Measurements from ENCODE around the gene TBCE. TPM values are rescaled to one million over a fixed set of nuclear protein-coding genes. Genes with fewer than 3 reads are reported as not detected.
"Not testable (repeated sequence)": the region's sequence is repeated elsewhere in the genome, so short reads cannot be mapped to it uniquely, and the experiment has no call there.

TBCE gene
- total RNA-seq, 4 donors from 2014 or later: 12.0 to 35.8 (median 17.0) TPM

GRCh38 chr1:235375919-235376605 is 8.8 kb downstream of the TBCE start:
- TF ChIP-seq POLR2A (IDR thresholded peaks at IDR 0.05) (no peak), CTCF (IDR thresholded peaks at IDR 0.05) (no peak)
- H3K4me3 ChIP-seq (ENCODE audit: low read depth, poor library complexity, severe bottlenecking): no peak overlapping the region
- intact Hi-C loops (cut with DNase I; ENCODE audit: low total_unique reads): no loop called here
- WGBS, 2 donors: 93 to 98% methylated on average over 6 of the region's 6 CpGs
- DNase-seq (ENCODE audit: low spot score in 2 of 2): no peak

GRCh38 chr1:235378134-235378735 is 11.0 kb downstream of the TBCE start:
- WGBS, 2 donors: 84 to 86% methylated on average over 11 of the region's 11 CpGs
- DNase-seq (ENCODE audit: low spot score in 2 of 2); H3K4me3 ChIP-seq (ENCODE audit: low read depth, poor library complexity, severe bottlenecking); intact Hi-C loops (cut with DNase I; ENCODE audit: low total_unique reads): not testable (repeated sequence)

- WGBS, 2 donors: no CpG with 5 or more reads among the region's 3 CpGs
- intact Hi-C loops (cut with DNase I; ENCODE audit: low total_unique reads); H3K4me3 ChIP-seq (ENCODE audit: low read depth, poor library complexity, severe bottlenecking); DNase-seq (ENCODE audit: low spot score in 2 of 2): not testable (repeated sequence)
Observed at GRCh38 chr1:235381955-235382739, 14.9 kb downstream of the TBCE start.

GRCh38 chr1:235385633-235386032 is 18.4 kb downstream of the TBCE start:
- 90 to 94% methylated on average over 1 of the region's 1 CpG for WGBS, 2 donors
- intact Hi-C loops (cut with DNase I; ENCODE audit: low total_unique reads); DNase-seq (ENCODE audit: low spot score in 2 of 2); H3K4me3 ChIP-seq (ENCODE audit: low read depth, poor library complexity, severe bottlenecking): not testable (repeated sequence)

- TF ChIP-seq POLR2A (IDR thresholded peaks at IDR 0.05) (no peak), CTCF (IDR thresholded peaks at IDR 0.05) (no peak)
- intact Hi-C loops (cut with DNase I; ENCODE audit: low total_unique reads): no loop called here
- WGBS, 2 donors: 91 to 96% methylated on average over 4 of the region's 4 CpGs
- H3K4me3 ChIP-seq (ENCODE audit: low read depth, poor library complexity, severe bottlenecking): no peak overlapping the region
- no peak for DNase-seq (ENCODE audit: low spot score in 2 of 2)
Observed at GRCh38 chr1:235391874-235392273, 24.6 kb downstream of the TBCE start.

GRCh38 chr1:235397733-235398132 is 30.5 kb downstream of the TBCE start:
- no peak for DNase-seq (ENCODE audit: low spot score in 2 of 2)
- TF ChIP-seq POLR2A (IDR thresholded peaks at IDR 0.05): no peak
- no peak for TF ChIP-seq CTCF (IDR thresholded peaks at IDR 0.05)
- intact Hi-C loops (cut with DNase I; ENCODE audit: low total_unique reads): no loop called here

GRCh38 chr1:235399661-235400060 is 32.4 kb downstream of the TBCE start:
- H3K4me3 ChIP-seq (ENCODE audit: low read depth, poor library complexity, severe bottlenecking): no peak overlapping the region
- TF ChIP-seq POLR2A (IDR thresholded peaks at IDR 0.05) (no peak), CTCF (IDR thresholded peaks at IDR 0.05) (no peak)
- intact Hi-C loops (cut with DNase I; ENCODE audit: low total_unique reads): no loop called here
- 75 to 79% methylated on average over 6 of the region's 6 CpGs for WGBS, 2 donors
- DNase-seq (ENCODE audit: low spot score in 2 of 2): no peak

More at GRCh38 chr1:235397733-235398132, 30.5 kb downstream of the TBCE start:
- H3K4me3 ChIP-seq (ENCODE audit: low read depth, poor library complexity, severe bottlenecking): no peak overlapping the region
- WGBS, 2 donors: 87 to 94% methylated on average over 2 of the region's 2 CpGs

Data from lower leg skin (tissue), 4 donors.